ENCODE results near the gene EXPH5. TPM values are rescaled to one million over a fixed set of nuclear protein-coding genes. Genes with fewer than 3 reads are reported as not detected.

The EXPH5 gene
- total and polyA plus RNA-seq, 9 of the 15 experiments (the other 6 are each of a cell fraction or from before 2014, with no cell fraction given), result 1.3 to 8.5 (median 4.8) TPM

DNA sequence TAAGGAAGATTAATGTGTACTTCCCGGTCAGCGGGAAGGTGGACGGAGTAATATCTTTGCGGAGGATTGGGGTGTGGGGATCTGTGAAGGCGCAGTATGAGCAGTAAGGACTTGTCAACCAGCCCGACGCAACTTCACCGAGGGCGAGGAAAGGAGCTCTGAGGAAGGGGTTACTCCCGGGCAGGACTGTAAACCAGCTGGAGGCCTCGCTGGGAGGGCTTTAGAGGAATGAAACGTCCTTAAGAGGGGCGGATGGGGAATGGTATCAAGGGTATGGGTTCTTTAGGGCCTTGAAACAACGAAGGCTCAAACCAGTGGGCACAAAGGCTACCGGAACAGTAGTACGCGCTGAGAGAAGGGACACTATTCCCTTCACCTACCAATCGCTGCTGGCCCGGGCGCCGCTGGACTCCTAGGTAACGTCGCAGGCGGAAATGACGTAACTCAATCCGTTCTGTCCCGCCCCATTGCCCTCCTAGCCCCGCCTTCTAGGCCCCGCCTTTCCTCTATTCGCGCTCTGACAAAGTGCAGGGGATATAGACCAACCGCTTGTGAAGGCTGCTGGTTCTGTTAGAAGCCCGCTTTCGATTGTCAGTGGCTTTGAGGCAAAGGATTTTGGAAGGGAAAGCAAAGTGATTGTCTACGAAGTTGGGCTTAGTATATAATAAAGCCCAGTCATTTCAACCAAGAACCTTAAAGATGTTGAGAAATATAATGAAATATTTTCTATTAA is 126.3 kb downstream of the EXPH5 start, which contains the start of gene C11orf65 (continued):
- TF ChIP-seq MEF2A (IDR thresholded peaks at IDR 0.05; ENCODE audit: control insufficient read depth, low read depth, low read length) (no peak), MTA1 (IDR thresholded peaks at IDR 0.05; ENCODE audit: borderline replicate concordance) (peak; percentile 97), NELFE (IDR thresholded peaks at IDR 0.05; ENCODE audit: insufficient read depth, insufficient read length) (peak; percentile 41), RNF2 (IDR thresholded peaks at IDR 0.05) (peak; percentile 35; the same call in 1 of the 2 replicates), HDAC1 (IDR thresholded peaks at IDR 0.05) (peak in 1 of 2 experiments; percentile 77; a peak in 2 of 4 replicates), OTX1 (CRISPR knock-in tag; IDR thresholded peaks at IDR 0.05) (0 out of 2 replicates have a peak, but pooled peaks have one; percentile 3), TAF9B (IDR thresholded peaks at IDR 0.05; ENCODE audit: partially characterized antibody) (peak; percentile 87), STAT5A (IDR thresholded peaks at IDR 0.05; ENCODE audit: borderline replicate concordance, low read length) (peak; percentile 46; the same call in 1 of the 2 replicates), ETV5 (CRISPR knock-in tag; IDR thresholded peaks at IDR 0.05; ENCODE audit: low read depth) (peak; percentile 93), HIVEP1 (CRISPR knock-in tag; IDR thresholded peaks at IDR 0.05) (no peak), NFYB (IDR thresholded peaks at IDR 0.05; ENCODE audit: extremely low read depth, insufficient read length) (peak; percentile 27), HDGF (IDR thresholded peaks at IDR 0.05) (no peak), BRD9 (IDR thresholded peaks at IDR 0.05; ENCODE audit: low read depth, partially characterized antibody) (peak; percentile 28), NCOA4 (IDR thresholded peaks at IDR 0.05; ENCODE audit: partially characterized antibody) (no peak), HCFC1 (IDR thresholded peaks at IDR 0.05; ENCODE audit: low read depth, low read length) (peak; percentile 72), ZBTB1 (CRISPR knock-in tag; IDR thresholded peaks at IDR 0.05; ENCODE audit: borderline replicate concordance, low read depth) (no peak), SMAD3 (CRISPR knock-in tag; conservative IDR thresholded peaks at IDR 0.05) (0 out of 2 replicates have a peak, but pooled peaks have one; percentile 30), NEUROD1 (IDR thresholded peaks at IDR 0.05; ENCODE audit: borderline replicate concordance, low read depth, low read length, partially characterized antibody) (peak; percentile 32), PTTG1 (tag; IDR thresholded peaks at IDR 0.05; ENCODE audit: low read depth) (no peak), EGR1 (conservative IDR thresholded peaks at IDR 0.05) (no peak; the same call in 1 of the 2 replicates), ATF1 (CRISPR knock-in tag; IDR thresholded peaks at IDR 0.05) (peak; percentile 76), ATF1 (tag; IDR thresholded peaks at IDR 0.05) (peak; percentile 96), LEF1 (IDR thresholded peaks at IDR 0.05) (0 out of 2 replicates have a peak, but pooled peaks have one; percentile 13), POLR3G (IDR thresholded peaks at IDR 0.05; ENCODE audit: extremely low read depth, insufficient read length, insufficient replicate concordance) (no peak), SMAD2 (IDR thresholded peaks at IDR 0.05; ENCODE audit: low read depth, low read length) (no peak), ZNF134 (CRISPR knock-in tag; conservative IDR thresholded peaks at IDR 0.05) (0 out of 2 replicates have a peak, but pooled peaks have one; percentile 28), POLR2H (tag; IDR thresholded peaks at IDR 0.05; ENCODE audit: low read depth) (peak; percentile 97), ZNF668 (CRISPR knock-in tag; IDR thresholded peaks at IDR 0.05) (no peak), KDM4B (IDR thresholded peaks at IDR 0.05; ENCODE audit: borderline replicate concordance in 2 of 2, low read depth in 1 of 2) (0 out of 4 replicates have a peak, but pooled peaks of 1 of the 2 experiments have one; percentile 31)
- TF ChIP-seq, protein P1, sequence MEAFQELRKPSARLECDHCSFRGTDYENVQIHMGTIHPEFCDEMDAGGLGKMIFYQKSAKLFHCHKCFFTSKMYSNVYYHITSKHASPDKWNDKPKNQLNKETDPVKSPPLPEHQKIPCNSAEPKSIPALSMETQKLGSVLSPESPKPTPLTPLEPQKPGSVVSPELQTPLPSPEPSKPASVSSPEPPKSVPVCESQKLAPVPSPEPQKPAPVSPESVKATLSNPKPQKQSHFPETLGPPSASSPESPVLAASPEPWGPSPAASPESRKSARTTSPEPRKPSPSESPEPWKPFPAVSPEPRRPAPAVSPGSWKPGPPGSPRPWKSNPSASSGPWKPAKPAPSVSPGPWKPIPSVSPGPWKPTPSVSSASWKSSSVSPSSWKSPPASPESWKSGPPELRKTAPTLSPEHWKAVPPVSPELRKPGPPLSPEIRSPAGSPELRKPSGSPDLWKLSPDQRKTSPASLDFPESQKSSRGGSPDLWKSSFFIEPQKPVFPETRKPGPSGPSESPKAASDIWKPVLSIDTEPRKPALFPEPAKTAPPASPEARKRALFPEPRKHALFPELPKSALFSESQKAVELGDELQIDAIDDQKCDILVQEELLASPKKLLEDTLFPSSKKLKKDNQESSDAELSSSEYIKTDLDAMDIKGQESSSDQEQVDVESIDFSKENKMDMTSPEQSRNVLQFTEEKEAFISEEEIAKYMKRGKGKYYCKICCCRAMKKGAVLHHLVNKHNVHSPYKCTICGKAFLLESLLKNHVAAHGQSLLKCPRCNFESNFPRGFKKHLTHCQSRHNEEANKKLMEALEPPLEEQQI (IDR thresholded peaks at IDR 0.05), result peak; percentile 46; the same call in 1 of the 2 replicates
